ENCODE data around the gene ARL6IP5.

Gene ARL6IP5

GRCh38 chr3:69116897-69117296 lies 32.2 kb downstream of the ARL6IP5 start:
- no peak for DNase-seq (ENCODE audit: low read depth in 3 of 3)

DNA sequence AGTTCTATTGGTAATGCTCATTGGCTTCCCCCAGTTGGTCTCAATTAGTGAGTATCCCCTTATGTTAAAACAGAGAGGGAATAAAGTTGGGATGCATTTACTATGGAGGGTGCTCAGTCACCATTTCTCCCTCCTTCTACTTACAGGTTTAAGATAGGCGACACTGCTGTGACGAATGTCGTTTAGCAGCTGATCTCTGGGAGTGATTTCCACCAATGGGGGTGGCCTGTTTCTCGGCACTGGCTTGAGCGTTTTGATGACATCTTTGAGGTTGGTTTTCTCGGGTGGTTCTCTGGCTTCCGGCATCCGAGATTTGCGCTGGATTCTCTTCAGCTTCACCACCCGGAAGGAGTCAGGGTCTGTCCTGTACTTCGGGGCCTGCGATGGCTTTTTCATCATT lies 33.8 kb downstream of the ARL6IP5 start:
- DNase-seq (ENCODE audit: low read depth in 3 of 3) = no peak

GRCh38 chr3:69119138-69119537 lies 34.4 kb downstream of the ARL6IP5 start:
- no peak for DNase-seq (ENCODE audit: low read depth in 3 of 3)

GRCh38 chr3:69119681-69120080 lies 34.9 kb downstream of the ARL6IP5 start:
- DNase-seq (ENCODE audit: low read depth in 3 of 3) = no peak

DNA sequence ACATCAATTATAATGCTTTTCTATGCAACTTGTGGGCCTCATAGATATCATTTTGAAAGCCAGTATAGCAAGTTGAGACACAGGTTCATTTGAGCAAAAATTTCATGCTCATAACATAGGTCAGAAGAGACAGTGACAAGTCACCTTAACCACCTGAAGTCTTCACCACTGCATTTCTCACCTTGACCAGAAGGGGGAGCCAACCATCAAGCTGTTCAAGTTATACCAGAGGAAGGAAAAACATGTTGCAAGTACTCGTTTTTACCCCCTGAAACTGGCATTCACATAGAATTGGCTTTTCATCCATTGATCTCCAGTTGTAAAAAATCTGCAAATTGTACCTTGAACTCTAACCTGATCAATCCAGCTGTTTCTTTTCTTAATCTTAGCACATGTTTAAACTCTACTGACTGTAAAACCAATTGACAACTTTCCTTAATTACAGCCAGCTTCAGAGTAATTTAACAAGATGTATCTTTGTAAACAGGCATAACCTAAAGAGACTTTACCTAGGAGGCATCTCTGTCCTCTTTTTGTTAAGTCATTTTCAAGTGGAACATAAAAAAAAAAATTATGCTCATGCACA lies 36.2 kb downstream of the ARL6IP5 start:
- DNase-seq (ENCODE audit: low read depth in 3 of 3) = peak; percentile 50 to 71 (median 69)

GRCh38 chr3:69121513-69121912 lies 36.8 kb downstream of the ARL6IP5 start:
- no peak for DNase-seq (ENCODE audit: low read depth in 3 of 3)

DNA sequence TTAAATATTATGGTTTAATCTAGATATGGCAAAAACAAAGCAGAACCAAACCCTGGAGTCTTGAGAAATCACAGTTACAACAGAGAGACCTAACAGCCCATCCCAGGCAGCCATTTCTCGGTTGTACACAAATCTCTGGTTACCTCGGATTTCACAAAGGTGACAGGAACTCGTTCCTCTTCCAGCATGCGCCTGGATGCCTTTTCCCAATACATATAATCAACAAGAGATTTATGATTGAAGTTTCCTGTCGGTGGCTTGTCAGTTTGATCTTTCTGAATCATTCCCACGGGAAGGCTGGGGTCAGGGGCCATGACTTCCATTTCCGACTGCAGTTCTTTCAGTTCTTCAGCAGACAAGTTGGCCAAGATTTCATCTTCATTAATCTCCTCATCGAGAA lies 37.2 kb downstream of the ARL6IP5 start:
- no peak for DNase-seq (ENCODE audit: low read depth in 3 of 3)

- DNase-seq (ENCODE audit: low read depth in 3 of 3) = no peak
These were observed 37.7 kb downstream of the ARL6IP5 start, which contains the start of gene LMOD3 for GRCh38 chr3:69122403-69122802. Gene LMOD3 (minus strand): TSS chr3:69122595. CDS start chr3:69122386, 209 bp downstream.

- no peak for DNase-seq (ENCODE audit: low read depth in 3 of 3)
These were observed 41.5 kb downstream of the ARL6IP5 start for GRCh38 chr3:69126216-69126615.

DNA sequence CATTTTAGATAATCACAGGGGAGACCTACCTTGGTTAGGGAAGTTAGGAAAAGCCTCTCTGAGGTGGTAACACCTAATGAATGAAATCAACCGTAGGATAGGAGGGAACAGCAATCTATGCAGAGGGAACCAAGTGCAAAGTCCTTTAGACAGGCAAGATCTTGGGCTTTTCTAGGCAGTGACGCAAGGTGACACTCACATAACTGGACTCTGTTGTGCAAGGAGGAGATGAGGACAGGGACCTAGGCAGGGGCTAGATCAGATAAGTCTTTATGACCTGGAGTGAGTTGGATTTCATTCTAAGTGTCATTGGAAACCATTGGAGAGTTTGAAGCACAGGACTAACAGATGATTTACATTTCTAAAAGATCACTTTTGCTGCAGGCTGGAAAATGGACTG lies 42.3 kb downstream of the ARL6IP5 start:
- no peak for DNase-seq (ENCODE audit: low read depth in 3 of 3)

GRCh38 chr3:69128509-69128908 lies 43.8 kb downstream of the ARL6IP5 start:
- DNase-seq (ENCODE audit: low read depth in 3 of 3) = no peak

DNA sequence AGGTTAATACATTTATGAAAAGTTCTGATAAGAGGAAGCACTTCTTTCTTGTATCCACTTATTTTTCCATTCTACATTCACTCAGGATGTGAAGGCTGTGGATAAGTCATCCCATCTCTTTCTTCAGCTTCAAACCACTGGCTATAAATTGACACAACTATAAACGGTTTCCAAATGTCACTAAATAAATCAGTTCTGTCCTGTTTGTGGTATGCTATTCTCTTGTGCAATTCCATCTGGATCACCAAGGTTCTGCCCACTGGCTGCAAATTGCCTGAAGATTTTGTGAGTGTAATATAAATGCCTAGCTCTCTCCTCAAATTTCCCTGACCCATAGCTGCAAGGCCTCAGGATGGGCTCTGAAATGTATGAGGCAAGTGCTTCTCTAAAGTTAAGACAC lies 44.8 kb downstream of the ARL6IP5 start:
- DNase-seq (ENCODE audit: low read depth in 3 of 3) = no peak

DNA sequence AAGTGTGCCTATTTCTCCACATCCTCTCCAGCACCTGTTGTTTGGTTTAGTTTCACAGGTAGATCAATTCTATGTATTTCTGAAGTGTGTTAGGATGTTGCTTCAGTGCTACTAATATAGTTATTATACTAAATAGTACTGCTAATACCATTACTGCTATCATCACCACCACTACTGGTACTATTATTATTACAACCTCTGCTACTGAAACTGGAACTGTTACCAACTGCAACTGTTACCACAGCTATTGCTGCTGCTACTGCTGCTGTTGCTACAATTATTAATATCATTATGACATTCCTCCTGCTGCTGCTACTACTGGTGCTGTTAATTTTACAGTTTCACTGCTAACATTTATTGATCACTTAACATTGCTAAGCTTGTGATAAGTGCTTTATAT lies 46.0 kb downstream of the ARL6IP5 start:
- no peak for DNase-seq (ENCODE audit: low read depth in 3 of 3)

GRCh38 chr3:69137005-69137404 lies 52.3 kb downstream of the ARL6IP5 start:
- DNase-seq (ENCODE audit: low read depth in 3 of 3) = no peak

DNA sequence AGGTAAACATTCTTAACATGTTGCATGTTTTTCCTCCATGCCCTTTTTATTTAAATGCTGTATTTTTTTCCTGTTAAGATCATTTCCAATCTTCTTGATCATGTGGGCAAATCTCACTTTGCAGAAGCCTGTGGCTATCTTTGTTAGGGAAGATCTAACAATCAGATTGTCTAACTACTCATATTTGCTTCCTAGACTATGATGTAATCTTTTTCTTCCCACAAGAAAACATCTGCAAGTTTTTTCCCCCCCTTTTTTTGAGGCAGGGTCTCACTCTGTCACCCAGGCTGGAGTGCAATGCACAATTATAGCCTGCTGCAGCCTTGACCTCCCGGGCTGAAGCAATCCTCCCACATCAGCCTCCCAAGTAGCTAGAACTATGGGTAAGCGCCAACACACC lies 52.7 kb downstream of the ARL6IP5 start:
- no peak for DNase-seq (ENCODE audit: low read depth in 3 of 3)

DNA sequence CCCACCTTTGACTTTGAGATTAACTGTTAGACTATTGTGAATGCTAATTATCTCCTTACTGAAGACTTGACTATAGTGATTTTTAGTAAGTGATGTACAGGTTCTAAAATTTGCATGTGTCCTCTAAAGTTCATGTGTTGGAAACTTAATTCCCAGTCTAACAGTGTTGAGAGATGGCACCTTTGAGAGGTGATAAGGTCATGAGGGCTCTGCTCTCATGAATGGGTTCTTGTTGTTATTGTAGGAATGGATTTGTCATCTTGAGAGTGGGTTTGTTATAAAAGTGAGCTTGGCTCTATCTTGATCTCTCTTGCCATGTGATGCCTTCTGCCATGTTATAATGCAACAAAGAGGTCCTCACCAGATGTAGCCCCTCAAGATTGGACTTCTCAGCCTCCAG lies 56.6 kb downstream of the ARL6IP5 start:
- no peak for DNase-seq (ENCODE audit: low read depth in 3 of 3)

DNA sequence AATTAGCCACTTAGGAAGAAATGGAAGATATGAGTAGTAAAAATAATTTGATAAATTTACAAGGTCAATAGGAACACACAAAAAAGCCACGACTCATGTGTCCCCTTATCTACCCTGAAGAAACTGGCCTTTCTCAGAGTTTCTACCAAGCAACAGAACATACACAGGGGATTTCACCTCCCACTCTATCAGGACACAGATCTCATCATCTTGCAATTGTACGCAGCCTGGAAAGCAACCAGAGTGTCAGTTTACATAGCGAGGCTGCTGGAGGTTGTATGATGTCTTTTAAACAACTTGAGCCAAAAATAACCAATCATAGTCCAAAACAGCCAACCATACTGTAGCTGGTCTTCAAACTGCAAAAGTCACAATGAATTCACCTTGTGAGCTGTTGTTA lies 57.4 kb downstream of the ARL6IP5 start:
- DNase-seq (ENCODE audit: low read depth in 3 of 3) = no peak

DNA sequence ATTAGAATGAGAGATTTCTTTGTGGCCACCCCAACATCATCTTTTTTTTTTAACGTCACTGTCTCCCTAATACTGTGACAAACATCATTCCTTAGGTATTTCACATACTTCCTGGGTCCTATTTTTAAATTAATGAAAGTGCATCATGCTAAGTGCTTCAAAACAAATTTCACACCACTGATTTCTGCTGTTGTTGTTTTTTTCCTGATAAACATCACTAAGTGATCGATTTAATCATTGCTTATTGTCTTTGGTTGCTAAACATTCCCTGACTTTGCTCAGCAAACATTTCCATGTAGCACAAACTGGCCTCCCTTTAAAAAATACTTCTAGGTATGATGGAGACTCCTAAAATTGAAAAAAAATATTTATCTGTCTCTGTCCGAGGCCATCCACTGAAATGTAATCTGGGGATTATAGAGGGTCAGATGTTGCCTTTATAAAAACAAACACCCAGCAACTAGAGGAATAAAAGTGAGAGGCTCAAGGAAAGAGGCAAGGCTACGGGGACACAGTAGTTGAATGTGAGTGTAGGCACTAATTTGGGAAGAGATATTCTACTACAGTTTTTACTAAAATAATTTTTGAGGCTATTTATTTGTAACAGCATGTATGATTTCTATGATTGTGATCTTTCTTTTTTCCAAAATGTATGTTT lies 58.2 kb downstream of the ARL6IP5 start:
- DNase-seq (ENCODE audit: low read depth in 3 of 3) = no peak

- DNase-seq (ENCODE audit: low read depth in 3 of 3) = no peak
These were observed 58.9 kb downstream of the ARL6IP5 start for GRCh38 chr3:69143612-69144011.

DNA sequence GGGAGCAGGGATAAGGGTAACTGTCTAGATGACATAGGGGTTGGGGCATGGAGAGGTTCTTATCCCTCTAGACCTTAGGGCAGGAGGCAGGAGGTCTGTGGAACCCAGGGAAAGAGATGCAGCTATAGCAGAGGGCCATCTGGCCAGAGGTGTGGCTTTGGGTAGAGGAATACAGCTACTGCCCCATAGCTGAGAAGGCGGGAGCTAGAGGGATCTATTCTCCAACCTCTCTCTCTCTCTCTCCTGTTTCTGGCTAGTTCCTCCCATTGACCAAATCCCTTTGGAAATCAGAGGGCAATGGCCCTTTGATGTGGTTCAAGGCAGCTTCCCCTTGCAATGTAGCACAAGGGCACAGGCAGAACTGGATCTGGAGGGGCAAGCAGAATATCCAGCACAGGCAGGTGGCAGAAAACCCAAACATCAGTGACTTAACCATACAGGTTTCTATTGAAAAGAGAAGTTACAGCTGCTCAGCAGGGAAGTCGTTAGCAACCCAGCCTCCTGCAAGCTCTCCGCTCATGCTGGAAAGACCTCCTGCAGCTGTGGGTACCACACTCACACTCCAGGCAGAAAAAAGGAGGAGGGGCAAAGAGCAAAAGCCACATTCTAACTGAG lies 60.0 kb downstream of the ARL6IP5 start:
- no peak for DNase-seq (ENCODE audit: low read depth in 3 of 3)

GRCh38 chr3:69145688-69146087 lies 61.0 kb downstream of the ARL6IP5 start:
- no peak for DNase-seq (ENCODE audit: low read depth in 3 of 3)

DNA sequence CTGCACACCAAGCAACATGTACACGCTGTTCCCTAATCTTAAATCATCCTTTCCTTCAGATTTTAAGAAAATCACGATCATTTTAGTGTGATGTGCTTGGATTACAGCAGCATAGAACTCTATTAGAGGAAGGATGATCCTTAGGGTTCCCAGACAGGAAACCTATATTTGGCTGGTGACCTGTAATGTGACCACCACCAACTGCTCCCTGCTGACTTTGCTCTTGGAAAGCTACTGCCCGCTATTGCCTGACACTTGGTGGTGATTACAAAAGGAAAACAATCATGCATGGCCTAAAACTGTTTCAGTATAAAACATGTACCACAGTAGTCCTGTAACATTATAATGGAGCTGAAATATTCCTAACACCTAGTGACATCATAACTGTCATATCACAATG lies 64.8 kb downstream of the ARL6IP5 start:
- DNase-seq (ENCODE audit: low read depth in 3 of 3) = no peak

Measured in stimulated activated CD4-positive, alpha-beta T cell treated with anti-CD3 and anti-CD28 coated beads, TNF-alpha, amount 100 ng/mL, for 4 hours (primary cell).